B cell (primary cell): ENCODE data around the gene MYCN. TPM values are rescaled to one million over a fixed set of nuclear protein-coding genes. Genes with fewer than 3 reads are reported as not detected.

Experiments
- ATAC-seq: fragments of 200-7000 bp; cut with Tn5 transposase; one replicate; pipeline ENCODE4 v1.10.0; 2021; ENCODE audit warnings: low read depth, mild to moderate bottlenecking, moderate number of reproducible peaks, moderate library complexity
- CTCF ChIA-PET: fragments of 350-600 bp; sonication (Branson Sonifier 250); formaldehyde crosslinking; loops from one replicate; lab custom pipeline; 2021; ENCODE audit warnings: antibody characterized with exemption, inconsistent platforms; lab: Charles Lee
- POLR2A ChIA-PET: fragments of 350-600 bp; sonication (Branson Sonifier 250); formaldehyde crosslinking; loops from one replicate; lab custom pipeline; 2021; ENCODE audit warnings: antibody characterized with exemption; lab: Charles Lee
- DNase-seq: peaks from one replicate; pipeline ENCODE4 v3.0.0; 2013
- H2AFZ ChIP-seq: 2 replicates; pipeline ENCODE4 v1.6.1; 2012; ENCODE audit warnings: mild to moderate bottlenecking, low read depth, low read length; ENCODE audit not compliant: insufficient read depth, poor library complexity, severe bottlenecking
- H3K27ac ChIP-seq, 2 donors: 1 replicate in 1 of 2; 2 replicates in 1 of 2; pipeline ENCODE4 v1.5.1; 2012 to 2013; ENCODE audit warnings: low read length in 2 of 2, mild to moderate bottlenecking in 2 of 2, moderate library complexity in 1 of 2
- H3K27me3 ChIP-seq, 4 experiments: fragments of 200-600 bp in 1 of 4; sonication (generic) in 1 of 4; replicated peaks in 1 of 4; 1 replicate in 2 of 4; 2 replicates in 2 of 4; pipeline versions ENCODE4 v1.6.1 to v1.7.0; 2013 to 2016; ENCODE audit warnings: low read length in 3 of 4, mild to moderate bottlenecking in 2 of 4, mixed read lengths in 1 of 4, moderate library complexity in 1 of 4; ENCODE audit not compliant: insufficient read depth in 4 of 4, control insufficient read depth in 3 of 4; ENCODE audit errors: control extremely low read depth in 1 of 4
- H3K36me3 ChIP-seq, 2 experiments: replicated peaks in 1 of 2; 1 replicate in 1 of 2; 2 replicates in 1 of 2; pipeline versions ENCODE4 v1.6.1 to v1.7.1; 2013; ENCODE audit warnings: low read length in 1 of 2; ENCODE audit not compliant: insufficient read depth in 2 of 2, control insufficient read depth in 1 of 2; ENCODE audit errors: control extremely low read depth in 1 of 2, extremely low read depth in 1 of 2
- H3K4me1 ChIP-seq, 2 donors: fragments of 200-600 bp in 1 of 2; sonication (generic) in 1 of 2; 1 replicate in 1 of 2; 2 replicates in 1 of 2; pipeline versions ENCODE4 v1.5.1 to v1.6.1; 2013 to 2017; ENCODE audit warnings: low read length in 2 of 2; ENCODE audit not compliant: control insufficient read depth in 2 of 2, insufficient read depth in 2 of 2
- H3K4me2 ChIP-seq: replicated peaks from 2 replicates; pipeline ENCODE3; 2012; ENCODE audit warnings: mild to moderate bottlenecking, low read depth, low read length; ENCODE audit not compliant: poor library complexity, severe bottlenecking
- H3K4me3 ChIP-seq, 5 experiments: fragments of 200-600 bp in 1 of 5; sonication (generic) in 1 of 5; 1 replicate in 3 of 5; 2 replicates in 2 of 5; pipeline versions ENCODE4 v1.5.1 to v1.7.0; 2011 to 2016; ENCODE audit warnings: low read length in 4 of 5, mild to moderate bottlenecking in 4 of 5, low read depth in 2 of 5, control low read depth in 1 of 5, moderate library complexity in 1 of 5; ENCODE audit not compliant: insufficient read depth in 1 of 5; ENCODE audit errors: control extremely low read depth in 1 of 5, extremely low read depth in 1 of 5
- H3K79me2 ChIP-seq: fragments of 200-600 bp; sonication (generic); one replicate; pipeline ENCODE4 v1.6.0; 2016; ENCODE audit warnings: low read length; ENCODE audit not compliant: control insufficient read depth, insufficient read depth
- H3K9ac ChIP-seq: fragments of 200-600 bp; sonication (generic); 2 replicates; pipeline ENCODE4 v1.6.1; 2017; ENCODE audit warnings: mild to moderate bottlenecking, low read length, moderate library complexity
- H3K9me3 ChIP-seq, 3 donors: one replicate each; pipeline versions ENCODE4 v1.6.1 to v1.7.1; 2013; ENCODE audit warnings: low read length in 2 of 3; ENCODE audit not compliant: control insufficient read depth in 2 of 3, insufficient read depth in 1 of 3; ENCODE audit errors: control extremely low read depth in 1 of 3
- H4K20me1 ChIP-seq: 2 replicates; pipeline ENCODE4 v1.6.0; 2012; ENCODE audit warnings: mild to moderate bottlenecking, low read length; ENCODE audit not compliant: insufficient read depth, control insufficient read depth, poor library complexity, severe bottlenecking
- H3K27ac Mint-ChIP-seq: one replicate; pipeline ENCODE4 v1.8.0; 2021; ENCODE audit warnings: mixed read lengths
- H3K27me3 Mint-ChIP-seq: one replicate; pipeline ENCODE4 v1.8.0; 2021; ENCODE audit warnings: mixed read lengths
- H3K4me1 Mint-ChIP-seq: one replicate; pipeline ENCODE4 v1.8.0; 2021; ENCODE audit warnings: mixed read lengths
- H3K4me3 Mint-ChIP-seq: one replicate; pipeline ENCODE4 v1.8.0; 2021; ENCODE audit warnings: mixed read lengths
- H3K9me3 Mint-ChIP-seq: one replicate; pipeline ENCODE4 v1.8.0; 2022; ENCODE audit warnings: mixed read lengths; ENCODE audit not compliant: insufficient read depth
- EZH2 ChIP-seq: IDR thresholded peaks from 2 replicates; pipeline ENCODE4 v1.6.1; 2012; ENCODE audit warnings: borderline replicate concordance, low read depth, mild to moderate bottlenecking, moderate library complexity, low read length; ENCODE audit not compliant: insufficient read depth, poor library complexity, severe bottlenecking
- WGBS: methylation state at CpG from one replicate; pipeline ENCODE4 v1.1.5; 2013; ENCODE audit warnings: missing lambda C conversion rate; ENCODE audit not compliant: insufficient coverage; 5-methylcytosine and 5-hydroxymethylcytosine counted together
- intact Hi-C: fragments of 100-400 bp; cut with micrococcal nuclease; formaldehyde crosslinking; loops from one replicate; pipeline ENCODE4 v1.10.0; 2022
- polyA plus RNA-seq: library from polyadenylated mRNA; depleted of rRNA; stranded (reverse); fragments of >200 nt; gene quantifications from 2 replicates; pipeline ENCODE4 v1.2.3, GENCODE V29; 2012
- total RNA-seq, 2 donors: library from RNA; stranded (reverse); fragments of 120-200 nt in 1 of 2; gene quantifications; 1 replicate in 1 of 2; 2 replicates in 1 of 2; pipeline versions ENCODE4 v1.2.3 to v1.2.4, GENCODE V29; 2013 to 2022
- TF ChIP-seq, protein P1 (sequence below): fragments of 200-600 bp; IDR thresholded peaks from one replicate; pipeline ENCODE4 v1.8.0; 2022; ENCODE audit warnings: antibody characterized with exemption, mild to moderate bottlenecking

MYCN gene
- total and polyA plus RNA-seq, 2 donors (not counting 1 experiment from before 2014, with no cell fraction given) = not detected

DNA sequence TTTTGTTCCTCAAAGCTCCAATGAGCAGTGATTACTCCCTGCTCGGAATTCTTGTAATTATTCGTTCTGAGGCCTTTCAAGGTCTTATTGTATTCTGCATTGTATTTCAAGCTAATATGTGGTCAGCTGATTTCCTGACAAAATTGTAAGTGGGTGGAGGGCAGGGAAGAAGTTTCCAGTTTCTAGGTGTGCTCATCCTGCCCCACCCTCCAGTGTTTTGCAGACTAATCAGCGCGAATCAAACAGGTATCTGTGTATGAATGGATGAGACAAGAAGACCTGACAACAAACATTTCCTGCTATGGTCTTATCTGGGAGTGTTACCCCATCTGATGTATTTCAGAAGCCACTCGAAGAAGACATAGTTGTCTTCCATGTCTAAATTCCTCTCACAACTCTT lies 35.3 kb downstream of the MYCN start:
- WGBS = 96% methylated on average over 3 of the region's 5 CpGs
- Histone ChIP-seq H3K4me2 (no peak overlapping the region), H3K36me3 (no peaks in the 10 kb centered on the region), H3K9me3 (peaks cover 0 to 3% (median 0%) of the 10 kb centered on the region in 3 donors), H3K4me3 (no peak overlapping the region), H3K4me1 (no peaks in the 10 kb centered on the region), H3K9ac (no peak overlapping the region), H3K27me3 (peaks cover 0 to 4% (median 0%) of the 10 kb centered on the region in 4 experiments), H3K27ac (no peak overlapping the region), H4K20me1 (no peaks in the 10 kb centered on the region), H3K79me2 (no peaks in the 10 kb centered on the region), H2AFZ (no peak overlapping the region)
- intact Hi-C loops = no loop called here
- peaks cover 4% of the 10 kb centered on the region for H3K27me3 Mint-ChIP-seq
- no peaks in the 10 kb centered on the region for H3K9me3 Mint-ChIP-seq
- H3K4me3 Mint-ChIP-seq = no peak overlapping the region
- no peaks in the 10 kb centered on the region for H3K4me1 Mint-ChIP-seq
- POLR2A ChIA-PET = no interaction called here
- CTCF ChIA-PET = no interaction called here
- DNase-seq = no peak
- no peak overlapping the region for H3K27ac Mint-ChIP-seq
- no peak for TF ChIP-seq EZH2
- TF ChIP-seq, protein P1, sequence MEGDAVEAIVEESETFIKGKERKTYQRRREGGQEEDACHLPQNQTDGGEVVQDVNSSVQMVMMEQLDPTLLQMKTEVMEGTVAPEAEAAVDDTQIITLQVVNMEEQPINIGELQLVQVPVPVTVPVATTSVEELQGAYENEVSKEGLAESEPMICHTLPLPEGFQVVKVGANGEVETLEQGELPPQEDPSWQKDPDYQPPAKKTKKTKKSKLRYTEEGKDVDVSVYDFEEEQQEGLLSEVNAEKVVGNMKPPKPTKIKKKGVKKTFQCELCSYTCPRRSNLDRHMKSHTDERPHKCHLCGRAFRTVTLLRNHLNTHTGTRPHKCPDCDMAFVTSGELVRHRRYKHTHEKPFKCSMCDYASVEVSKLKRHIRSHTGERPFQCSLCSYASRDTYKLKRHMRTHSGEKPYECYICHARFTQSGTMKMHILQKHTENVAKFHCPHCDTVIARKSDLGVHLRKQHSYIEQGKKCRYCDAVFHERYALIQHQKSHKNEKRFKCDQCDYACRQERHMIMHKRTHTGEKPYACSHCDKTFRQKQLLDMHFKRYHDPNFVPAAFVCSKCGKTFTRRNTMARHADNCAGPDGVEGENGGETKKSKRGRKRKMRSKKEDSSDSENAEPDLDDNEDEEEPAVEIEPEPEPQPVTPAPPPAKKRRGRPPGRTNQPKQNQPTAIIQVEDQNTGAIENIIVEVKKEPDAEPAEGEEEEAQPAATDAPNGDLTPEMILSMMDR = no peak
- ATAC-seq = no peak

- no peak overlapping the region for H3K27ac ChIP-seq
- no peak overlapping the region for H3K4me3 Mint-ChIP-seq
- H3K9ac ChIP-seq = no peak overlapping the region
- no peaks in the 10 kb centered on the region for H3K36me3 ChIP-seq
- no peaks in the 10 kb centered on the region for H4K20me1 ChIP-seq
- H3K9me3 Mint-ChIP-seq = no peaks in the 10 kb centered on the region
- intact Hi-C loops = no loop called here
- H3K79me2 ChIP-seq = no peaks in the 10 kb centered on the region
- no peak overlapping the region for H3K4me3 ChIP-seq
- H3K27me3 Mint-ChIP-seq = peaks cover 3% of the 10 kb centered on the region
- POLR2A ChIA-PET = no interaction called here
- no peak overlapping the region for H3K4me2 ChIP-seq
- peaks cover 0 to 3% (median 0%) of the 10 kb centered on the region in 4 experiments for H3K27me3 ChIP-seq
- H3K9me3 ChIP-seq = peaks cover 0 to 2% (median 0%) of the 10 kb centered on the region in 3 donors
- WGBS = 97% methylated on average over 5 of the region's 7 CpGs
- TF ChIP-seq, protein P1 = no peak
- TF ChIP-seq EZH2 = no peak
- H3K4me1 ChIP-seq = no peaks in the 10 kb centered on the region
- DNase-seq (no peak), ATAC-seq (no peak)
- H2AFZ ChIP-seq = no peak overlapping the region
- CTCF ChIA-PET = no interaction called here
- H3K4me1 Mint-ChIP-seq = no peaks in the 10 kb centered on the region
- no peak overlapping the region for H3K27ac Mint-ChIP-seq
These were observed 36.0 kb downstream of the MYCN start for GRCh38 chr2:15976354-15976753.
